ENCODE results near the gene MYBPH.
A peak's percentile ranks its signal among the peaks of the same experiment; 100 is the strongest.

The MYBPH gene, protein sequence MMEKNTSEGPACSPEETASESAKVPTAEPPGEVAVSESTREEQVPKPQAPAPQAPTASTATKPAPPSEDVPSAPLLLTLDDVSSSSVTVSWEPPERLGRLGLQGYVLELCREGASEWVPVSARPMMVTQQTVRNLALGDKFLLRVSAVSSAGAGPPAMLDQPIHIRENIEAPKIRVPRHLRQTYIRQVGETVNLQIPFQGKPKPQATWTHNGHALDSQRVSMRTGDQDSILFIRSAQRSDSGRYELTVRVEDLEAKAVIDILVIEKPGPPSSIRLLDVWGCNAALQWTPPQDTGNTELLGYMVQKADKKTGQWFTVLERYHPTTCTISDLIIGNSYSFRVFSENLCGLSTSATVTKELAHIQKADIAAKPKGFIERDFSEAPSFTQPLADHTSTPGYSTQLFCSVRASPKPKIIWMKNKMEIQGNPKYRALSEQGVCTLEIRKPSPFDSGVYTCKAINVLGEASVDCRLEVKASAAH

DNA sequence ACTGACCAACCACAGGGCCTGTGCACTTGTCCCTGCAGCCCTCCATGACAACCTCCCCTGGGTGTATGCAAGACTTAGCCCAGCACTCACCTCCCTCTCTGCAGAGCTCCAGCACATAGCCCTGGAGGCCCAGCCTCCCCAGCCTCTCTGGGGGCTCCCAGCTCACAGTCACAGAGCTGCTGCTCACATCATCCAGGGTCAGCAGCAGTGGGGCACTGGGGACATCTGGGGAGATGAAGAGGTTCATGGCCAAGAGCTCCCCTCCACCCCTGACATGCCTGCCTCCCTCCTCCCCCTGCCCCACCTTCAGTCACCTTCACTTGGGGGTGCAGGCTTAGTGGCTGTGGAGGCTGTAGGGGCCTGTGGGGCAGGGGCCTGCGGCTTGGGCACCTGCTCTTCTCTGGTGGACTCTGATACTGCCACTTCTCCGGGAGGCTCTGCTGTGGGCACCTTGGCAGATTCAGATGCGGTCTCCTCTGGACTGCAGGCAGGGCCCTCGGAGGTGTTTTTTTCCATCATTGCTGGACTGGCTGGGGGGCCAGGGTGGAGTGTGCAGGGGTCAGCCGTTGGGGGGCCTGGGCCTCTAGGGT is at the start of gene MYBPH:
Gene MYBPH (minus strand): TSS at position 590 of the 590 bp plus-strand sequence. CDS start 71 bp downstream, at position 519.
- no peak for DNase-seq (ENCODE audit: low spot score)

DNA sequence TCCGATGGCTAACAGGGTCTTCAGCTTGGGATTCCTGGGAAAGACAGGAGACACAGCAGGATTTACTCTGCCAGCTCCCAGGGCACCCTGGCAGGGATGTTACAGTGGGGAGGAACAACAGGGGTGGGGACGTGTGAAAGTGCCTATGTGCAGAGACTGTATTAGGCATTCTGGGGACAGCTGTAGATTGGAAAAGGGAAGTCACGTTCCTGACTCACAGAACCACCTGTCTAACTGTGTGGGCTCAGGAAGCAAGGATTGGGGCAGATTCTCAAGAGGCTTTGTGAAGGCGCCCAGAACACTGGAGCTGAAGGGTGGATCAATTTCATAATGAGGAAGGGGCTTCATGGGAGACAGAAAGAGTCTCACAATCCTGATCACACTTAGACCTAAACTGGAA is 49.4 kb upstream of the MYBPH start:
- DNase-seq (ENCODE audit: low spot score) = no peak

DNA sequence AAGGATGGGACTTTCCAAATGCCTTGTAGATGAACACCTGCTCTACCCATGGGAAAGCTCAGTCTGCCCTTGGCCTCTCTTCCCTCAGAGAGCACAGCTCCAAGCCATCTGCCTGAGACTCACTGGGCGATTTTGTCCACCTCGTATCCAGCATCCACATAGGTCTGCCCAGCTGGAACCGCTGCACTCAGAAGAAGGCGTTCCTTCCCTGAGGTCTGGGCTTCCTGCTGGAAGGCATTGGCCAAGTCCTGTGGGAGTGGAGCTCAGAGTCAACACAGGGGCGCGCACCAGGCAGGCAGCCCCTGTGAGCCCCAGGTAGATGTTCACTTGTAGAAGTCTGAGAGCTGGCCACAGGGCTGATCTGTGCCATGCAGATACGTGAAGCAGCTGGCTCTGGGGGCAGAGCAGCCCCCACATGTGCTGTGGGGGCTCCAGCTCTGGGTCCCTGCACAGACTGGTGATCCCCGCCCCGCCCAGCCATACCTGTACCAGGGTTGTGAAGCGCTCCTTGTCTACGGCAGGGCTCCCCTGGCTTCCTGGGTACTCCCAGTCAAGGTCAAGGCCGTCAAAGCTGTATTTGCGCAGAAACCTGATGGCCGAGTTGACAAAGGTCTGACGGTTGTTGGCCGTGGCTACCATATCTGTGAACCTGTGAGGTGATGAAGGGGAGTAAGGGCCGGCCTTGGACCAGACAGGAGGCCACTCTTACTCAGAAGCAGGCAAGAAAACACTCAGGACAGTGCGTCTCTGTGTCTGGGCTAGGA is 47.6 kb upstream of the MYBPH start:
- no peak for DNase-seq (ENCODE audit: low spot score)

DNA sequence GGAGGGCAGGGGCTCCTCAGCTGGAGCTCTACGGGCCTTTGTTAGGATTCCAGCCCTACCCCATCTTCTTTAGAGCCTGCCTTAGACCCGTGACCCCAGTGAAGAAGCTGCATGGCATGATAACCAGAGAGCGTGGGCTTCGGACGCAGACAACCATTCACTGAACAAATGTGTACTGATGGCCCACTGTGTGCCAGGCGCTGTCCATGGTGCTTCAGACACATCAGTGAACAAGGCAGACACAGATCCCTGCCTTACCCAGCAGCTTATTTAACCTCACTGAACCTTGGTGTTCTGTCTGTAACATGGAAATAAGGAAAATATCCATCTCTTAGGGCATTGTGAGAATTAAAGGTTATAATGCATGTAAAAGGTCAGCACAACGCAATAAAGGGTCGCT is 44.3 kb upstream of the MYBPH start:
- DNase-seq (ENCODE audit: low spot score) = no peak

DNA sequence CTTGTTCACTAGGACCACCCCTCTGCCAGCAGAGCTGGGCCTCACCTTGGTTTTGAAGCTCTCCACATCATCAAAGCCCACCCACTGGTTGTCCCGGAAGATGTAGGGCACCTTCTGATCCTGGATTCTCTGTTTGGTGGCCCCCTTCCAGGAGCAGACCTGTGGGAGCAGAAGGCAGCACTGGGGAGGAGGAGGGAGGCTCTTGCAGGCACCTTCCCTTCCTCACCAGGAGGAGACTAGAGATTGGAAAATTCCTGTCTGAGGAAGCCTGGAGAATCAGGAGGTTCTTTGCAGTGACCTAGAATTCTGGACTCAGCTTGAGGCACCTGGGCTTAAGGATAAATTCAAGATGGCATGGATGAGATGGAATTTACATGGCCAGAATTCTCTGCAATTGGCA is 43.5 kb upstream of the MYBPH start:
- no peak for DNase-seq (ENCODE audit: low spot score)

DNA sequence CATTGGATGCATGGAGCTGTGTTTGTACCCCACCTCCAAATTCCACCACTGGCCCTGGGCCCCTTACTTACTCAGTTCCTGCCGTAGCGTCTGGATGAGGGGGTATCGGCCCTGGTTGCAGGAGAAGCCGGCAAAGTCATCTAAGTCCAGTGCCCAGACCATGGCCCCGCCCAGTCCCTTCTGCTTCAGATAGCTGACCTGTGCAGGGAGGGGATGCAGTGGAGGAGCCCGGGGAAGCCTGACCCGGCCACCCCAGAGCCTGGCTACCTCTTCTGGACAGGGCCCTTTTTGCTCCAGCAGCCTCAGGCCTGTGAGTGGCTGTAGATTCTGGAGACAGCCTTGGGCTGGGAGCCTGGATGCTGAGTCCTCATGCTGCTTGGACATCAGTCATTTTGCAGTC is 42.0 kb upstream of the MYBPH start:
- DNase-seq (ENCODE audit: low spot score) = no peak

DNA sequence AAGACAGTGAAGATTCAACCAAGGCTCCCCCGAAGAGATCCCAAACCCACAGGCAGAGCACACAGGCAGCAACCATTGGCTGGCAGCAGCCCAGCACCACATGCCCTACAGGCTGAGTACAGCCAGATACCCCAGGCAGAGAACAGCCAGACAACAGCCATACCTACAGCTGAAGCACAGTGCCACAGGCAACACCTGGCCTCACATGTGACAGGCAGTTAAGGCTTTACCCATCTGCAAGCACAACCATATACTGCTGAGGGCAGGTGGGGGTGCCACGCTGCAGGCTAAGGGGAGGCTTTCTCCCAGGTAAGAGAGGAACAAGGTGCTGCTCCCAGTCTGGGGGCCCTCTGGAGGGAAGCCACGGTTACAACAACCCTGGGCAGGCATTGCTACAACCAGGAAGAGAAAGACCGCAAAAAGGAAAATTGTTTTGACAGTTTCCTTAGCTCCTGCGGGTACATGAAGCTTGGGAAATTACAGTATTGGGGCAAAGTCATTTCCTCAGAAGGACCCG is 41.6 kb upstream of the MYBPH start:
- DNase-seq (ENCODE audit: low spot score) = no peak

DNA sequence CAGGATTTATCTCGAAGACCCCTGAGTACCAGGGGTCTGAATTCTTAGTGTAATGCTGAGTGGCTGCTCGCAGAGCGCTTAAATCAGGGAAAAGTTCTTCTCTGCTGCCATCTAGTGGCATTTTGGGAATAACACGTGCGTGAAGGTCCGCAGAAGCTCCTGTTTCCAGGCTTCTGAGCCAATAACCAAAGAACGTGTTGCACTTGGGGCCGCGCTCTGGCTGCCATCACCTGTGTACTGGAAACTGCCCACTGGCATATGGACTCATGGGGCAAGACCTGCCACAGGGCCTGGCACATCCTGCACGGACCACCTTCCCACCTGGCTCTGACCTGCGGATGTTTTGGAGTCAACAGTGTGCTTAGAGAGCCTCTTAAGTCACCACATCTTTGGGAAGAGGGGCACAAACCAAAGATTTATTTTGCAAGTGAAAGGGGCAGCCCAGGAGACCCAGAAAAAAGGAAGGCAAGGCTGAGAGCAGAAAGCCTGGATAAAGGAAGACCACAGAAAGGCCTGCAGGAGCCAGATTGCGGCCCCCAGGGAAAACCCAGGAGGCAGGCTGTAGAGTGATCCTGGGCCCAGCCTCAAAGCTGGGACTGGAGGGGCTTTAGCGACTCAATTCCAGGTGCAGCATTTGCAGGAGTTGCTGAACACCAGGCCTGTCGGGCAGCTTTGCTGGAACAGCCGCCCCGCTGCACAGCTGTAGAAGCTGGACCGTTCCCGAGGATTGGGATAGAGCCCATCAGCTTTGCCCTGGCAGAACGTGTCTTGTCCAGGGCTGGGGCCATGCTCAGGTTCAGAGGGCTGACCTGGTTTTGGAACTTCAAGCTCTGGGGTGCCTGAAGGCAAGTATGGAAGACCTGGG is 40.9 kb upstream of the MYBPH start:
- peak; percentile 66 for DNase-seq (ENCODE audit: low spot score)

DNA sequence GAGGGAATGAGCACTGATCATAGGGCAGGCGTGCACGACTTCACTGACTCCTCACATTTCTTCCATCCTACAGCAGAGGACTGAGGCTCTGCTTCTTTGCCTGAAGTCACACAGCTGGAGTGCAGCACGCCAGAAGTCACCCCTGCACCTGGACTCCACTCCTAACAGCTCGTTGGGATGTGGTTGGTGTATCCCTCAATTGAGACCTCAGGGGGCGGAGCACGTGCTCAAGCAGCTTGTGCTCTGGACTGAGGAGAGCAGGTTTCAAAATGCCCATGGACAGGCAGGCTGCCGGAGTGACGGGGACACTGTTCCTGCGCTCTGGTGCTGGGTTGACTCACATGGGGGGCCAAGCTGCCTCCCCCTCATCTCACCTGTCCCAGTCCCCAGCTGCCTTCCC is 39.9 kb upstream of the MYBPH start:
- no peak for DNase-seq (ENCODE audit: low spot score)

DNA sequence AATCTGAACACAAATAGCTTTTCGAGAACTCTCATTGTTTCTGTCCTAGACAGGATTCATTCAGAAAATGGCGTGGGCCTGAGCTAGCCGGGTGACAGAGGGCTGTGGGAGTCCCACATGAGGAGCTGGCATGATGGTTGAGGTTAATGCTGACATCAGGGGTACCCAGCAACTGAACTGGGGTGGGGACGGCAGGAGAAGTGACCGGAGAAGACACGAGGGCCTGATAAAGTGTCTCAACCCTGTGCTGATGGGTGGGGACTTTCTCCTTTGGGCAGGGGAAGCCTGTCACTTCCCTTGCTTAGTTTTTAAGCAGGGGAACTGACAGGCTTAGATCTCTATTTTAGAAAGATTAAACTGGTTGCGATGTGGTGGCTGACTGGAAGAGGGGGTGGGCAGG is 39.2 kb upstream of the MYBPH start:
- no peak for DNase-seq (ENCODE audit: low spot score)

DNA sequence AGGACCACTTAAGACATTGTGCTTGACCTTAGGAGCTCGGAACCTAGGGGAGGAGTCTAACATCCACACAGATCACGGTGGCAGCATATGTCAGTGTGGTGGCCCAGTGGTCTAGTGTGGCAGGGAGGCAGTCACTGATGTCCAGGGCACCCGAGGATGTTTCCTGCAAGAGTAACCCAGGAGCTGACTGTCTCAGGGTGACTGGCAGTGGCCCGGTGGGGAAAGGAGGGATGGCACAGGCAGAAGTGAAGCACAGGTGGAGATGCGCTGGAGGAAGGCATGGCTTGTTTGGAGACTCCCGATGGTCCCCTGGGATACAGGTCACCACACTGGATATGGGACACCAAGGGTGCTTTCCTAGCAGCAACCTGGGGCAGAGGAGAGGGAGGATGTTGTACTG is 37.5 kb upstream of the MYBPH start:
- no peak for DNase-seq (ENCODE audit: low spot score)

DNA sequence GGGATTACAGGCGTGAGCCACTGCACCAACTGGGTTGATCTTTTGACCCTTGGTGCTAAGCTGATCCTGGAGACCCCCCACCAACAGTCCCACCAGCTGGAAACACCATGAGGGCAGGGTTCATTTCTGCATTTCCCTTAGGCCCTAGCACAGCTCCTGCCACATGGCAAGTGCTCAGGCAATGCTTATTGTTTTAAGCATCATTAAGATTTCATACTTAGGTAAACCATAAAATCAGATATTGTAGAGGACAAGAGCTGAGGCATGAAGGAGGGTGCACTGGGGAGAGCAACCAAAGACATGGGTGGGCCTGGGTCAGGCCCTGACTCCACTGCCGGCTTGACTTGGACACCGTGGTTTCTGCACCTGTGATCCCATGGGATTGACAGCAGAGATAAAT is 36.2 kb upstream of the MYBPH start:
- no peak for DNase-seq (ENCODE audit: low spot score)

DNA sequence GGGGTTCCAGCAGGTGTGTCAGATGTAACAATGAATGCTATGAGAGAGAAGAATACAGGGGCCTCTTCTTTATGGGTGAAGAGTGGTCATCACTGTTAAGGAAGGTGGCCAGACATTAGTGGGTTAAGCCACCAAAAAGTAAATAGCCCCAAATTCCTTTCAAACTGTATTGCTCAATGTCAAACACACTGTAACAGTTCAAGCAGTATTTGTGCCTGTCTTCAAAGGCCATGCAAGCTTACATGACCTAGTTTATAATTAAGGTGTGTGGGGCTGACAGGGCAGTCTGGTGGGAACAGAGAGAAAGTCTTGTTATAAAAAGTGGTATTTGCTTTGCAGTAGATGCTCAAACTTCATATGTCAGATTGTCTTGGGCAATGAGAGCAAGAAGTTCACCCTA is 35.4 kb upstream of the MYBPH start:
- DNase-seq (ENCODE audit: low spot score) = no peak

DNA sequence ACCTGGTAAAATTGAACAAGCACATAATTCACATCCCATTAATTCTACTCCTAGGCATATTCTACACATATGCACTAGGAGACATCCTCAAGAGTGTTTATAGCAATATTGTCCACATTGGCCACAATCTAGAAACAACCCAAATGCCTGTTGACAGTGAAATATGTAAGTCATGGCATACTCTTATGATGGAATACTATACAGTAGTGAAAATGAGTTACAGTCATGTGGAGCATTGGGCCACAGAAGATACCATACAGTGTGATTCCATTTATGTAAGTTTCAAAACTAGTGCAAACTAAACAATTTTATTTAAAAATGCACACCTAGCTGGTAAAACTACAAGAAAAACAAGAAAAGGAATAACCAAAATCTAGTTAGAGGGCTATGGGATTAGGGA is 34.7 kb upstream of the MYBPH start:
- no peak for DNase-seq (ENCODE audit: low spot score)

DNA sequence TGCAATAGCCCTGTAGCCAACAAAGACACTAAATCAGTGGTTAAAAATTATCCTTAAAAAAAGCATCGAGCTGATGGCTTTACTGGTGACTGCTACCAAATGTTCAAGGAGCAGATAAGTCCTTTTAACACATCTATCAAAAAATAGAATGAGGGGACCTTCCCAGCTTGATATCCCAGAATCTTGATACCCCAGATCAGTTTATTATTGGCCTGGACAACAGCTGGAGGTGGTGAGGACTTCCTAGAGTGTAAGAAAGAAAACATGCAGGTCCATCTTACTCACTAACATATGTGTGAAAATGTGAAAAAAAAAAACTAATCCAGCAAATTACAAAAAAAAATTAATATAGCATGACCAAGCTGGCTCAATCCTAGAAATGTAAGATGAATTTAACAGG is 32.6 kb upstream of the MYBPH start:
- DNase-seq (ENCODE audit: low spot score) = no peak

DNA sequence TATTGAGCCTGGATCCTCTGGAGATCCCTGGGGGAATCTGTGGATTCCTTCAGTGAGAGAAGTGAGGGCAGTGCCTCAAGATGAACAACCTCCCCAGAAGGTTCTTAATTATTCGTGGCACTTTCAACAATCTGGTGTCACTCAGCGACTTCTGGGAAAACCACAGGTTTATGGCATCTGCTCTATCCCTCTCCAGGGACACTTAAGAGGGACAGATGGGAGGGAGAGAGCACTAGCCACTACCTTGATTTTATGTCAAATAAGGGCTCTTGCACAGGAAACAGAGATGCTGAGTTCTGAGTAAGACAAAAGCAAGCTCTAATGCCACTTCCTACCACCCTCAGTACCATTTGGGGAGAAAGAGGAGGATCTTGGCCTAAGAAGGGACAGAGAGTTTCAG is 32.1 kb upstream of the MYBPH start:
- DNase-seq (ENCODE audit: low spot score) = no peak

DNA sequence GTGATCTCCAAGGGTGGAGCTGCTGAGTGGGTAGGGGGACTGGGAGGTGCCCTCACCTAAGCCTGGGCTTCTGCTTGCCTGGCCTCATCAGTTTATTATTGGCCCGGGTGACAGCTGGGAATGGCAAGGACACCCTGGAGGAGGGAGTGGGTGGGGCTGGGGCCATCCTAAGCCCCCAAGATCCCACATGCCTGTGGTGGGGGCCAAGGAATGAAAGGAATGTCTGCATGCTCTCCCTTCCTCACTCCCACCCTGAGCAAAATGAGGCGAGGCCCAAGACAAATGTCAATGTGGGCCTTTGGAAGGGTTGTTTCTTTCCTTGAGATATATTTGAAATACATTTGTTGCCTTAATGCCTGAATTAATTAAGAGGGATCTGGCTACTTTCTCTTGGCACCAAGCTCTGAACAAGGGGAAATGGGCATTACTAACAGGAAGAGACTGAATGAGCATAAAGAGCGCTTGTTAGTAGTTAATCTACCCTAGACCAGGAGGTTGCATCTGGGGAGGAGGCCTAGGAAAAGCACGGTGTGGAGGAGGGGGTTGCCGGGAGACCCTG is 30.6 kb upstream of the MYBPH start:
- DNase-seq (ENCODE audit: low spot score) = no peak

DNA sequence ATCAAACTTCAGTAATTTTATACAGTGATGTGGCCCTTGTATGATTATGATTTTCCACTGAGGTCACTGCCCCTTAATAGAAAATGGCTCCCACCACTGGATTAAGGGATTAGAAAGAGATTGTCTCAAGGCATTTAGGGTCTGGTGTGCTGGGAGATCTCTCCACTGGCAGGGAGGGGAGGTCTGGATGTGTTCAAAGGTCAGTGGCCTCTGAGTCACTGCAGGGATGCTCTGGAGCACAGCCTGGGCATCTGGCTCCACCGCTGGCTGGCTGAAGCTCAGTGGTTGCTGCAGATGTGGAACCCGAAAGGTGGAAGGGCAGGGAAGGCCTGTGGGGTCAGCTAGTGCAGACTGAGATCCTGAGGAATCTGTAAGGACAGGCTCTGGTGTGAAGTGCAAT is 29.1 kb upstream of the MYBPH start:
- DNase-seq (ENCODE audit: low spot score) = no peak

DNA sequence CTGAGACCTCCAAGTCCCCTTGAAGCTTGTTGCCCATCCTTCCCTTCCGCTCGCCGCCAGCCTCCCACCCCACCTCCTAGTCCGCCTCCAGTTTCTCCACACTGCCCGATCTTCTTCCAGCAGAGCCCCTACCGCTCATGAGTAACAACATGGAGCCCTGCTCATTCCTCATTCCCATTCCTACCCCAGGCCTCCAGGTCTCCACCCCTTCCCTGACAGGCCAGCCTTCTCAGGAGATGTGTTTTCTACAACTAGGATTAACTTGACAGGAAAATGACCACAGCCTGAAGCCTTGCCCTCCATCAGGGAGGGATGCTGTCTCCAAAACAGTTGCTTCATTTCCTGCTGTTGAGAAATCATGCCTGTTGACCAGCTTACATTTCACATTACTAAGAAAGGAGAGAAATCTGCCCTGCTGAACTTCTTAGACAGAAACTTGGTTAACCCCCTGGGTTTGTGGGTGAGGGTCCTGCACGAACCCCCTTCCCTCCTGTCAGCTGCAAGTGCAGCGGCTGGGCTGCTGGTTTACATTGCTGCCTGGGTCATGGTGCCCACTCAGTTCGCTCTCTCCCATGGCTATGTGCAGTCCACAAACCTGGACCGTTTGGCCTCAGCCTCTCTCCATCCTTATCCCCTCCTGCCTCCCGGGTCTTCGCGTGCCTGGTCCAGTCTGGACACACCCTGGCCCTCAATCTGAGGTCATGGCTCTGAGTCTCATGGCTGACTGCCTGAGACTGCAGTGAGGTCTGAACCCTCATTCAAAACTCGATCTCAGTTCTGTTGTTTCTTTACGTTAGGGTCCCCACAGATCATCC is 27.0 kb upstream of the MYBPH start:
- no peak for DNase-seq (ENCODE audit: low spot score)

DNA sequence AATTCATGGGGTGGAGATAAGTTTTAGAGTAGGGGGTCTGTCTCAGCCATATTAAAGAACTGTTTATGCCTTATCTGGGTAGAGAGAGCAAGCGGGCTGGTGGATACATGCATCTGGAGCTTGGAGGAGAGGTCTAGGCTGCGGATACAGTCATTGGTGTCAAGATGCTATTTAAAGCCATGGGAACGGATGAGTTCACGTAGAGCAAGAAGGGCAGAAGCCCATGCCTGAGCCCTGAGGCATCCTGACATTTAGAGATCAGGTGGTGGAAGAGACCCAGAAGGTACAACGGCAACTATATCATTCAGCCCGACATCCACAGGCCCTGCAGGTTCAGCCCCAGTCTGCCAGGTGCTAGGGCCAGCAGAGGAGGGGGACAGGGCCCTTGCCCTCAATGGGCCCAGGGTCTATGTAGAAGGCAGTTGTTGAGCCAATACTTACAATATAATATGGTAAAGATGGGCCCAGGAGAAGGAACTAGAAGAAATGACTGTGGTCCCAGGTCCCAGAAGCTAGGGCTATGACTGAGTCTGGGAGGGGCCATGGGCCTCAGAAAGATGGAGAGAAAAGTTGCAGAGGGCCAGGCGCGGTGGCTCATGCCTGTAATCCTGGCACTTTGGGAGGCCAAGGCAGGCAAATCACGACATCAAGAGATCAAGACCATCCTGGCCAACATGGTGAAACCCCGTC is 26.0 kb upstream of the MYBPH start:
- no peak for DNase-seq (ENCODE audit: low spot score)

Measured in putamen (tissue), 1 donor.